Measurements from ENCODE around the gene OR52K2. TPM values are rescaled to one million over a fixed set of nuclear protein-coding genes. Genes with fewer than 3 reads are reported as not detected.
A peak's percentile ranks its signal among the peaks of the same experiment; 100 is the strongest.

OR52K2 gene
- total and polyA plus RNA-seq, 9 of the 15 experiments (the other 6 are each of a cell fraction or from before 2014, with no cell fraction given), result not detected

DNA sequence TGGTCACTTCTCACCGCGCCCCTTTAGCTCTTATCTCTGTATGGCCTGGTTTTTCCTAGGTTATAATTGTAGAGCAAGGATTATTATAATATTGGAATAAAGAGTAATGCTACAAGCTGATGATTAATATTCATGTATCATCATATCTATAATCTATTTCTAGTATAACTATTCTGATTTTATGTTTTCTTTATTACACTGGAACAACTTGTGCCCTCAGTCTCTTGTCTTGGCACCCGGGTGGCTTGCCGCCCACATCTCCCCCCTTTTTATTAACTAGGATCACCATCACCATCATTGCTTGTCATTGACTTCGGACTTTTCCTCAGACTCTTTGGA, 44.4 kb downstream of the OR52K2 start:
- H3K9me3 ChIP-seq (replicated peaks; ENCODE audit: control insufficient read depth, insufficient read depth, low read depth, low read length), result no peaks in the 10 kb centered on the region
- H3K4me1 ChIP-seq (replicated peaks in 1 of 2; ENCODE audit: control insufficient read depth in 2 of 2, insufficient read depth in 2 of 2, low read length in 2 of 2), result no peaks in the 10 kb centered on the region
- ChIA-PET POLR2A (interaction anchor here (0.8 to 1.6 kb wide), 3 partner anchors 10 to 31 kb away, joined by 3 to 4 read pairs (median 4); no protein-coding TSS in a partner anchor), CTCF (ENCODE audit: low intra/inter-chr PET ratio) (interaction anchor here (5.0 kb wide), 1 partner anchor 305 kb away, joined by 30 read pairs; no protein-coding TSS in a partner anchor)
- no peak for ATAC-seq
- intact Hi-C loops (cut with micrococcal nuclease), result loop anchor here (1.0 kb wide), 1 partner anchor 306 kb away; no protein-coding TSS in a partner anchor
- no peak overlapping the region for H3K27ac ChIP-seq (ENCODE audit: extremely low read depth, low read depth, low read length)
- H3K36me3 ChIP-seq (ENCODE audit: control insufficient read depth, insufficient read depth, low read length), result no peaks in the 10 kb centered on the region
- H4K20me1 ChIP-seq (replicated peaks; ENCODE audit: control insufficient read depth, insufficient read depth, low read length), result no peaks in the 10 kb centered on the region
- TF ChIP-seq, protein P1, sequence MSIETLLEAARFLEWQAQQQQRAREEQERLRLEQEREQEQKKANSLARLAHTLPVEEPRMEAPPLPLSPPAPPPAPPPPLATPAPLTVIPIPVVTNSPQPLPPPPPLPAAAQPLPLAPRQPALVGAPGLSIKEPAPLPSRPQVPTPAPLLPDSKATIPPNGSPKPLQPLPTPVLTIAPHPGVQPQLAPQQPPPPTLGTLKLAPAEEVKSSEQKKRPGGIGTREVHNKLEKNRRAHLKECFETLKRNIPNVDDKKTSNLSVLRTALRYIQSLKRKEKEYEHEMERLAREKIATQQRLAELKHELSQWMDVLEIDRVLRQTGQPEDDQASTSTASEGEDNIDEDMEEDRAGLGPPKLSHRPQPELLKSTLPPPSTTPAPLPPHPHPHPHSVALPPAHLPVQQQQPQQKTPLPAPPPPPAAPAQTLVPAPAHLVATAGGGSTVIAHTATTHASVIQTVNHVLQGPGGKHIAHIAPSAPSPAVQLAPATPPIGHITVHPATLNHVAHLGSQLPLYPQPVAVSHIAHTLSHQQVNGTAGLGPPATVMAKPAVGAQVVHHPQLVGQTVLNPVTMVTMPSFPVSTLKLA (conservative IDR thresholded peaks at IDR 0.05), result 0 out of 4 replicates have a peak, but pooled peaks of 1 of the 2 experiments have one; percentile 21
- TF ChIP-seq CBX1 (IDR thresholded peaks at IDR 0.05; ENCODE audit: low read depth), result no peak
- no peak for DNase-seq (ENCODE audit: extremely low read depth in 1 of 4, low spot score in 3 of 4)
- H3K9ac ChIP-seq (ENCODE audit: insufficient read depth in 1 of 2, low read depth in 2 of 2, low read length in 2 of 2), result no peak overlapping the region
- no peaks in the 10 kb centered on the region for H3K79me2 ChIP-seq (ENCODE audit: control insufficient read depth, insufficient read depth, low read length)
- no peak overlapping the region for H3K4me2 ChIP-seq (ENCODE audit: insufficient read depth, low read length)
- peaks cover 12 to 20% of the 10 kb centered on the region in 2 experiments; a peak in 3 of 5 replicates for H3K27me3 ChIP-seq (ENCODE audit: control insufficient read depth in 2 of 2, insufficient read depth in 2 of 2, low read length in 2 of 2)
- FAIRE-seq, result no peak
- no TSS peak for BruUV-seq (replicated peaks)
- H2AFZ ChIP-seq (ENCODE audit: low read depth, low read length), result no peak overlapping the region
- 9% methylated on average over 5 of the region's 5 CpGs for WGBS (ENCODE audit: insufficient coverage, low coverage, missing lambda C conversion rate)
- in situ Hi-C loops (cut with MboI), result loop anchor here (5.0 kb wide), 1 partner anchor 306 kb away; no protein-coding TSS in a partner anchor
- no peaks in the 10 kb centered on the region for H3K9me1 ChIP-seq (ENCODE audit: control insufficient read depth, insufficient read depth, low read length)
- no peak overlapping the region for H3K4me3 ChIP-seq

DNA sequence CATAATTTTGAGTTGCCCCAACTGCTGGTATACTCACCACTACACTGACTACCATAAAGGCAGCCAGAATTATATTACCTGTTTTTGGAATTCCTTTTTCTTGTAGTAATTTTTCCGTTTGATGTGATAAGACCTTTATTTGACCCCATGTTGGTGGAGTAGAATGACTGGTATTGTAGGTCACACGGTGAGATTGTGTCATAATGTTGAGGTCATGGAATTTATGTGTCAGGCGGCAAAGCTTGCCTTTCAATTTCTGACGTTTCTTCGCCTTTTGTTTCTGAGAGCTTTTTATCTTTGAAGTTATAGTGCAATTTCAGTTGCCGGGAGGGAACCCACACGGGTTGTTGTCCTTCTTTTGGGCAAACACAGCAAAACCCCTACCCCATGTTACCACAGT, 46.4 kb downstream of the OR52K2 start:
- H3K9me3 ChIP-seq (replicated peaks; ENCODE audit: control insufficient read depth, insufficient read depth, low read depth, low read length), result no peaks in the 10 kb centered on the region
- ATAC-seq (no peak), DNase-seq (ENCODE audit: extremely low read depth in 1 of 4, low spot score in 3 of 4) (no peak), FAIRE-seq (no peak)
- 0% methylated on average over 7 of the region's 7 CpGs for WGBS (ENCODE audit: insufficient coverage, low coverage, missing lambda C conversion rate)
- H4K20me1 ChIP-seq (replicated peaks; ENCODE audit: control insufficient read depth, insufficient read depth, low read length), result no peaks in the 10 kb centered on the region
- no peaks in the 10 kb centered on the region for H3K36me3 ChIP-seq (ENCODE audit: control insufficient read depth, insufficient read depth, low read length)
- no peak overlapping the region for H3K4me2 ChIP-seq (ENCODE audit: insufficient read depth, low read length)
- H3K9ac ChIP-seq (ENCODE audit: insufficient read depth in 1 of 2, low read depth in 2 of 2, low read length in 2 of 2), result no peak overlapping the region
- H3K79me2 ChIP-seq (ENCODE audit: control insufficient read depth, insufficient read depth, low read length), result no peaks in the 10 kb centered on the region
- intact Hi-C loops (cut with micrococcal nuclease), result no loop called here
- BruUV-seq (replicated peaks), result no TSS peak
- H2AFZ ChIP-seq (ENCODE audit: low read depth, low read length), result no peak overlapping the region
- no peak overlapping the region for H3K4me3 ChIP-seq
- POLR2A ChIA-PET, result no interaction called here
- CTCF ChIA-PET (ENCODE audit: low intra/inter-chr PET ratio), result interaction anchor here (5.0 kb wide), 1 partner anchor 307 kb away, joined by 30 read pairs; no protein-coding TSS in a partner anchor
- in situ Hi-C loops (cut with MboI), result no loop called here
- H3K9me1 ChIP-seq (ENCODE audit: control insufficient read depth, insufficient read depth, low read length), result no peaks in the 10 kb centered on the region
- H3K27me3 ChIP-seq (ENCODE audit: control insufficient read depth in 2 of 2, insufficient read depth in 2 of 2, low read length in 2 of 2), result peaks cover 12 to 22% of the 10 kb centered on the region in 2 experiments; a peak in 3 of 5 replicates
- H3K4me1 ChIP-seq (replicated peaks in 1 of 2; ENCODE audit: control insufficient read depth in 2 of 2, insufficient read depth in 2 of 2, low read length in 2 of 2), result no peaks in the 10 kb centered on the region
- no peak overlapping the region for H3K27ac ChIP-seq (ENCODE audit: extremely low read depth, low read depth, low read length)
- TF ChIP-seq HCFC1 (IDR thresholded peaks at IDR 0.05; ENCODE audit: low read depth, low read length), result no peak
- 0 out of 2 replicates have a peak, but pooled peaks have one; percentile 31 for TF ChIP-seq FOSL1 (tag; conservative IDR thresholded peaks at IDR 0.05)
- TF ChIP-seq, protein P2, sequence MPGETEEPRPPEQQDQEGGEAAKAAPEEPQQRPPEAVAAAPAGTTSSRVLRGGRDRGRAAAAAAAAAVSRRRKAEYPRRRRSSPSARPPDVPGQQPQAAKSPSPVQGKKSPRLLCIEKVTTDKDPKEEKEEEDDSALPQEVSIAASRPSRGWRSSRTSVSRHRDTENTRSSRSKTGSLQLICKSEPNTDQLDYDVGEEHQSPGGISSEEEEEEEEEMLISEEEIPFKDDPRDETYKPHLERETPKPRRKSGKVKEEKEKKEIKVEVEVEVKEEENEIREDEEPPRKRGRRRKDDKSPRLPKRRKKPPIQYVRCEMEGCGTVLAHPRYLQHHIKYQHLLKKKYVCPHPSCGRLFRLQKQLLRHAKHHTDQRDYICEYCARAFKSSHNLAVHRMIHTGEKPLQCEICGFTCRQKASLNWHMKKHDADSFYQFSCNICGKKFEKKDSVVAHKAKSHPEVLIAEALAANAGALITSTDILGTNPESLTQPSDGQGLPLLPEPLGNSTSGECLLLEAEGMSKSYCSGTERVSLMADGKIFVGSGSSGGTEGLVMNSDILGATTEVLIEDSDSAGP (CRISPR knock-in tag; IDR thresholded peaks at IDR 0.05), result no peak
- TF ChIP-seq ZNF586 (CRISPR knock-in tag; conservative IDR thresholded peaks at IDR 0.05), result no peak
- TF ChIP-seq ZNF146 (CRISPR knock-in tag; IDR thresholded peaks at IDR 0.05; ENCODE audit: unreplicated experiment), result no peak
- TF ChIP-seq, protein P3, sequence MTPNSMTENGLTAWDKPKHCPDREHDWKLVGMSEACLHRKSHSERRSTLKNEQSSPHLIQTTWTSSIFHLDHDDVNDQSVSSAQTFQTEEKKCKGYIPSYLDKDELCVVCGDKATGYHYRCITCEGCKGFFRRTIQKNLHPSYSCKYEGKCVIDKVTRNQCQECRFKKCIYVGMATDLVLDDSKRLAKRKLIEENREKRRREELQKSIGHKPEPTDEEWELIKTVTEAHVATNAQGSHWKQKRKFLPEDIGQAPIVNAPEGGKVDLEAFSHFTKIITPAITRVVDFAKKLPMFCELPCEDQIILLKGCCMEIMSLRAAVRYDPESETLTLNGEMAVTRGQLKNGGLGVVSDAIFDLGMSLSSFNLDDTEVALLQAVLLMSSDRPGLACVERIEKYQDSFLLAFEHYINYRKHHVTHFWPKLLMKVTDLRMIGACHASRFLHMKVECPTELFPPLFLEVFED (CRISPR knock-in tag; conservative IDR thresholded peaks at IDR 0.05), result no peak
- TF ChIP-seq, protein P4, sequence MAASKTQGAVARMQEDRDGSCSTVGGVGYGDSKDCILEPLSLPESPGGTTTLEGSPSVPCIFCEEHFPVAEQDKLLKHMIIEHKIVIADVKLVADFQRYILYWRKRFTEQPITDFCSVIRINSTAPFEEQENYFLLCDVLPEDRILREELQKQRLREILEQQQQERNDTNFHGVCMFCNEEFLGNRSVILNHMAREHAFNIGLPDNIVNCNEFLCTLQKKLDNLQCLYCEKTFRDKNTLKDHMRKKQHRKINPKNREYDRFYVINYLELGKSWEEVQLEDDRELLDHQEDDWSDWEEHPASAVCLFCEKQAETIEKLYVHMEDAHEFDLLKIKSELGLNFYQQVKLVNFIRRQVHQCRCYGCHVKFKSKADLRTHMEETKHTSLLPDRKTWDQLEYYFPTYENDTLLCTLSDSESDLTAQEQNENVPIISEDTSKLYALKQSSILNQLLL (CRISPR knock-in tag; IDR thresholded peaks at IDR 0.05; ENCODE audit: borderline replicate concordance), result no peak

Data from K562 (cell line).